ENCODE results near the gene PACRG. TPM values are rescaled to one million over a fixed set of nuclear protein-coding genes. Genes with fewer than 3 reads are reported as not detected.

Gene PACRG
- total RNA-seq, 1 experiment from 2014 or later, result 0.26 TPM

- Histone ChIP-seq H2BK15ac (ENCODE audit: low read depth, low read length) (no peak overlapping the region), H4K5ac (ENCODE audit: insufficient read length, low read depth, low read length) (no peak overlapping the region), H3T11ph (ENCODE audit: low read length) (no peak overlapping the region), H3K4me1 (ENCODE audit: insufficient read depth, low read length) (peaks cover 5% of the 10 kb centered on the region; the same call in 1 of the 2 replicates), H4K8ac (replicated peaks; ENCODE audit: insufficient read length, low read depth, low read length) (no peak overlapping the region), H2BK20ac (ENCODE audit: low read depth, low read length, poor library complexity, severe bottlenecking) (no peak overlapping the region), H3K79me2 (ENCODE audit: insufficient read depth, low read length) (no peaks in the 10 kb centered on the region), H3K9me3 (ENCODE audit: control insufficient read depth, low read depth, low read length) (no peaks in the 10 kb centered on the region), H3K23ac (ENCODE audit: insufficient read length, low read depth, low read length) (no peak overlapping the region), H2BK5ac (ENCODE audit: insufficient read length, low read length) (no peak overlapping the region), H3K18ac (ENCODE audit: insufficient read length, low read depth, low read length) (no peak overlapping the region), H3K79me1 (ENCODE audit: insufficient read depth, low read depth, low read length, poor library complexity, severe bottlenecking) (no peaks in the 10 kb centered on the region), H3K9ac (ENCODE audit: extremely low read depth, insufficient read length, low read length) (no peak overlapping the region), H2BK120ac (ENCODE audit: low read depth, low read length, poor library complexity, severe bottlenecking) (no peak overlapping the region), H3K27me3 (ENCODE audit: insufficient read depth, low read length) (no peaks in the 10 kb centered on the region), H2BK12ac (ENCODE audit: insufficient read length, low read depth, low read length) (no peak overlapping the region), H4K20me1 (ENCODE audit: control insufficient read depth, insufficient read depth, insufficient read length) (no peaks in the 10 kb centered on the region), H3K4ac (ENCODE audit: low read depth, low read length) (no peak overlapping the region), H3K23me2 (ENCODE audit: insufficient read length, low read depth, low read length, poor library complexity, severe bottlenecking) (peaks cover 2% of the 10 kb centered on the region), H4K91ac (ENCODE audit: insufficient read length, low read depth, low read length) (no peak overlapping the region), H3K4me2 (ENCODE audit: insufficient read depth, insufficient read length, low read length) (no peak overlapping the region), H2AK5ac (ENCODE audit: insufficient read length, low read length) (no peak overlapping the region), H3K27ac (ENCODE audit: insufficient read length, low read depth, low read length) (no peak overlapping the region), H3K14ac (ENCODE audit: insufficient read depth, low read length) (no peak overlapping the region), H3K56ac (ENCODE audit: insufficient read length, low read depth, low read length) (no peak overlapping the region), H2AFZ (ENCODE audit: low read length) (no peak overlapping the region)
- TF ChIP-seq CTCF (conservative IDR thresholded peaks at IDR 0.05), result no peak
- WGBS (ENCODE audit: extremely low coverage, insufficient read length, low lambda C conversion rate), result no CpG with 5 or more reads among the region's 7 CpGs
- no peak for DNase-seq
- Mint-ChIP-seq H3K4me1 (peaks cover 15 to 32% of the 10 kb centered on the region in 2 experiments; a peak in 3 of 4 replicates), H3K27ac (no peak overlapping the region), H3K4me3 (no peak overlapping the region), H3K36me3 (ENCODE audit: insufficient read depth in 1 of 3, low read depth in 3 of 3) (no peaks in the 10 kb centered on the region), H3K27me3 (ENCODE audit: low read depth) (no peaks in the 10 kb centered on the region), H3K9me3 (no peaks in the 10 kb centered on the region)
Observed at GRCh38 chr6:163352966-163353365, 625.2 kb downstream of the PACRG start.
